GM19468 (cell line): ENCODE results near the gene C1orf21.

ENCODE experiments used
- ATAC-seq: cut with Tn5 transposase; IDR thresholded peaks from one replicate; pipeline ENCODE4 v1.9.1; 2021; ENCODE audit warnings: mild to moderate bottlenecking, moderate library complexity, moderate number of reproducible peaks; ENCODE audit not compliant: unreplicated experiment; ENCODE audit errors: extremely low read depth

C1orf21 gene

GRCh38 chr1:184672013-184672726 lies 285.3 kb downstream of the C1orf21 start:
- ATAC-seq, result no peak

- no peak for ATAC-seq
Measured at GRCh38 chr1:184673305-184673704, 286.5 kb downstream of the C1orf21 start.

- no peak for ATAC-seq
Measured at GRCh38 chr1:184677344-184677743, 290.5 kb downstream of the C1orf21 start.
